HUES48 (cell line): ENCODE measurements around the gene PRAC1.
A peak's percentile ranks its signal among the peaks of the same experiment; 100 is the strongest.

Experiments used
- H3K27ac ChIP-seq: one replicate; pipeline ENCODE4 v1.7.0; 2013; ENCODE audit warnings: low read depth, low read length, inconsistent platforms
- H3K27me3 ChIP-seq: 2 replicates; pipeline ENCODE4 v1.6.1; 2013; ENCODE audit warnings: mild to moderate bottlenecking, low read length; ENCODE audit not compliant: control insufficient read depth, insufficient read depth
- H3K36me3 ChIP-seq: 2 replicates; pipeline ENCODE4 v1.6.1; 2013; ENCODE audit warnings: low read length; ENCODE audit not compliant: control insufficient read depth, insufficient read depth
- H3K4me1 ChIP-seq: 2 replicates; pipeline ENCODE4 v1.6.1; 2013; ENCODE audit warnings: mild to moderate bottlenecking, low read length; ENCODE audit not compliant: control insufficient read depth, insufficient read depth
- H3K4me3 ChIP-seq: 2 replicates; pipeline ENCODE4 v1.5.1; 2013; ENCODE audit warnings: mild to moderate bottlenecking, low read depth, low read length
- H3K9ac ChIP-seq: 2 replicates; pipeline ENCODE4 v1.6.1; 2013; ENCODE audit warnings: mild to moderate bottlenecking, low read depth, low read length, moderate library complexity
- H3K9me3 ChIP-seq: 2 replicates; pipeline ENCODE4 v1.6.1; 2013; ENCODE audit warnings: low read length; ENCODE audit not compliant: control insufficient read depth, insufficient read depth

The PRAC1 gene

GRCh38 chr17:48722201-48722907, at the start of gene PRAC1:
Gene PRAC1 (minus strand): TSS chr17:48722518. CDS start chr17:48722392, 126 bp downstream.
- Histone ChIP-seq H3K9me3 (no peaks in the 10 kb centered on the region; the same call in none of the 2 replicates), H3K9ac (no peak within 1 kb of the TSS), H3K4me1 (peaks cover 51% of the 10 kb centered on the region), H3K36me3 (no peaks in the 10 kb centered on the region), H3K27me3 (peaks cover 100% of the 10 kb centered on the region), H3K4me3 (peak within 1 kb of the TSS; percentile 38), H3K27ac (no peak within 1 kb of the TSS)

DNA sequence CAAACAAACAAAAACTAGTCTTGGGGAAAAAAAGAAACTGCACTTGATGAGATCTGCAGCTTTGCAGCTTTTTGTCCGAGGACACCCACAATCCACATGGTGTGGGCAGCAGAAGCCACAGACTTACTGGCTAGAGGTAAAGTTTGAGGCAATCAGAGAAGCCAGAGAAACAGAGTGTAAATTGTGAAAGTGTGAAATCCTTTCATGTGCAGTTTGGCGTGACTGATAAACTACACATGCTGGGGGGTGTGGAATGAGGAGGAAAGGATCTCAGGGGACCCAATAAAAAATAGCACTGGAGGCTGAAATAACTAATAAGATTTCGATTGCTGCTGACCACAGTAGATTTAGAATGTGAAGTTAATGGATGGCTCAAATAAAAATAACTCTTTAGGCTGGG, 48.6 kb upstream of the PRAC1 start:
- H3K9ac ChIP-seq: no peak overlapping the region
- 0 out of 2 replicates have a peak, but pooled peaks cover 3% of the 10 kb centered on the region for H3K27me3 ChIP-seq
- H3K4me3 ChIP-seq: no peak overlapping the region
- no peaks in the 10 kb centered on the region for H3K9me3 ChIP-seq
- no peaks in the 10 kb centered on the region for H3K36me3 ChIP-seq
- no peak overlapping the region for H3K27ac ChIP-seq
- no peaks in the 10 kb centered on the region for H3K4me1 ChIP-seq

GRCh38 chr17:48769009-48769675, 46.8 kb upstream of the PRAC1 start:
- Histone ChIP-seq H3K27ac (no peak overlapping the region), H3K9ac (no peak overlapping the region)

GRCh38 chr17:48767263-48767774, 45.0 kb upstream of the PRAC1 start:
- Histone ChIP-seq H3K27me3 (peaks cover 34% of the 10 kb centered on the region), H3K9me3 (no peaks in the 10 kb centered on the region), H3K4me3 (no peak overlapping the region), H3K9ac (no peak overlapping the region), H3K36me3 (no peaks in the 10 kb centered on the region), H3K4me1 (no peaks in the 10 kb centered on the region), H3K27ac (no peak overlapping the region)

More at GRCh38 chr17:48769009-48769675, 46.8 kb upstream of the PRAC1 start:
- Histone ChIP-seq H3K27me3 (peaks cover 16% of the 10 kb centered on the region), H3K9me3 (no peaks in the 10 kb centered on the region), H3K36me3 (no peaks in the 10 kb centered on the region), H3K4me1 (no peaks in the 10 kb centered on the region), H3K4me3 (no peak overlapping the region)

DNA sequence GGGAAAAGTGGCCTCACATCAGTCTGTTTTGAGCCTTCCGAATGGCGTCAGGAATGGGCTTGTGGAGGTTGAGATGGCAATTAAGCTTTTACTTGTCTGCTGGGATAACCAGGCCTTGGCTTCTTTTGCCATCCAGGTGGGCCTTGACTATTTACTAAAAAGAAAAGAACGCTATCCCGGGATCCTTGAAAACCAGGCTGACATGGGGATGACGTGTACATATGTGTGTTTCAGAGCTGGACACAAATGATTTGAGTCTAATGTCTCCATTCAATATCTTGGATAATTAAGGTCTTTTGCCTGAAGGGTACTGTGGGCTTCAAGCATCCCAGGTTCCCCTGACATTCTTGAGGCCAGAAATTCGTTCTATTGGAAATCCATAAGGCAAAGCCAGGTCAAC, 38.8 kb upstream of the PRAC1 start:
- Histone ChIP-seq H3K27me3 (peaks cover 87% of the 10 kb centered on the region), H3K36me3 (no peaks in the 10 kb centered on the region), H3K9me3 (no peaks in the 10 kb centered on the region), H3K4me3 (no peak overlapping the region), H3K4me1 (no peaks in the 10 kb centered on the region), H3K27ac (no peak overlapping the region), H3K9ac (no peak overlapping the region)

DNA sequence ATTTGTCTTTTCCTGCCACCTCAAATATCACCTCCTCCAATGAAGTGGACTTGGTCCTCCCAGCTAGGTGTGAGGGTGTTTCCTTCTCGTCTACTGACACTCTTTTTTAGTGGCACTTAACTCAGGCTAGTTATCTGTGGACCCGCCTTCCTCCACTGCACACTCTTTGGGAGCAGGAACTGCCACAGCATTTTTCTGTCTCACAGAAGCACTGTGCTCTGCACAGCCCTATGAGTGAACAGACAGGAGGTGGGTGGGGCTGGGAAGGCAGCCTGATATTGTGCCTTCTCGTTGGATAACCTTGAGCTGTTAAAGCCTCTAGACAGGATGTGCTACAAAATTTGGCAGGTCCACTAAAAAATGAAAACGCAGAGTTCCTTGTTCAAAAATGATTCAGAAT, 38.1 kb upstream of the PRAC1 start:
- Histone ChIP-seq H3K9ac (no peak overlapping the region), H3K4me3 (no peak overlapping the region), H3K27ac (no peak overlapping the region), H3K27me3 (peaks cover 93% of the 10 kb centered on the region), H3K9me3 (no peaks in the 10 kb centered on the region), H3K4me1 (no peaks in the 10 kb centered on the region), H3K36me3 (no peaks in the 10 kb centered on the region)

GRCh38 chr17:48759288-48759687, 37.0 kb upstream of the PRAC1 start:
- Histone ChIP-seq H3K36me3 (no peaks in the 10 kb centered on the region), H3K27ac (no peak overlapping the region), H3K4me1 (0 out of 2 replicates have a peak, but pooled peaks cover 3% of the 10 kb centered on the region), H3K4me3 (no peak overlapping the region), H3K9ac (no peak overlapping the region), H3K27me3 (peaks cover 93% of the 10 kb centered on the region), H3K9me3 (no peaks in the 10 kb centered on the region)

- no peak overlapping the region for H3K9ac ChIP-seq
- H3K9me3 ChIP-seq: no peaks in the 10 kb centered on the region
- H3K4me1 ChIP-seq: 0 out of 2 replicates have a peak, but pooled peaks cover 3% of the 10 kb centered on the region
- peaks cover 94% of the 10 kb centered on the region for H3K27me3 ChIP-seq
- H3K36me3 ChIP-seq: no peaks in the 10 kb centered on the region
- no peak overlapping the region for H3K4me3 ChIP-seq
- no peak overlapping the region for H3K27ac ChIP-seq
Observed at GRCh38 chr17:48757524-48757961, 35.2 kb upstream of the PRAC1 start.

GRCh38 chr17:48756830-48757251, 34.5 kb upstream of the PRAC1 start:
- H3K27me3 ChIP-seq: peaks cover 94% of the 10 kb centered on the region
- no peak overlapping the region for H3K9ac ChIP-seq
- H3K27ac ChIP-seq: no peak overlapping the region
- H3K36me3 ChIP-seq: no peaks in the 10 kb centered on the region
- H3K4me1 ChIP-seq: 0 out of 2 replicates have a peak, but pooled peaks cover 3% of the 10 kb centered on the region
- no peaks in the 10 kb centered on the region for H3K9me3 ChIP-seq
- no peak overlapping the region for H3K4me3 ChIP-seq

DNA sequence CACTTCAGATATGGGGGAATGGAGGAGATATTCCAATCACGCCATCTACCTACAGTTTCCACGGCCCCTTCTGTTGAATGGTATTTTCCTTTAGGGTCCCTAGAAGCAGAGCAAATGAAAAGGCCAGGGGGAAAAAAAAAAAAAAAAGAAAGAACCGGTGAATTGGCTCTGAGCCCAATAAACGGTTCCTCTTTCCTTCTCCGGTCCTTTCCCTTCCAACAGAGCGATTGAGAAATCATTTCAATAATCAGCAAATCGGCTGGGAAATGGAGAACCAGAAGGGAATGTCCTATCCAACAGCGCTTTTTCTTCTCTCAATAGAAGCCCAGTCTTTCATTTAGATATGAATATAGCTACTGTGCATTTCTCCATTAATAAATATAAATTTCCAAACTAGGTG, 33.0 kb upstream of the PRAC1 start:
- Histone ChIP-seq H3K36me3 (no peaks in the 10 kb centered on the region), H3K4me3 (no peak overlapping the region), H3K9ac (no peak overlapping the region), H3K9me3 (no peaks in the 10 kb centered on the region), H3K27ac (no peak overlapping the region), H3K27me3 (peaks cover 94% of the 10 kb centered on the region), H3K4me1 (0 out of 2 replicates have a peak, but pooled peaks cover 3% of the 10 kb centered on the region)
